Mucosa of descending colon (tissue), 3 donors: ENCODE results near the gene RFX4. TPM values are rescaled to one million over a fixed set of nuclear protein-coding genes. Genes with fewer than 3 reads are reported as not detected.
"Not testable (repeated sequence)": the region's sequence is repeated elsewhere in the genome, so short reads cannot be mapped to it uniquely, and the experiment has no call there.

Source experiments
- ATAC-seq: fragments of 200-7000 bp; cut with Tn5 transposase; one replicate; pipeline ENCODE4 v1.9.1; 2020; ENCODE audit warnings: mild to moderate bottlenecking, moderate library complexity
- DNase-seq, 3 donors: peaks; one replicate each; pipeline ENCODE4 v3.0.0-alpha.2; 2020
- H3K36me3 ChIP-seq: fragments of 200-600 bp; one replicate; pipeline ENCODE4 v1.8.0; 2021; ENCODE audit warnings: low read depth, mild to moderate bottlenecking
- H3K4me1 ChIP-seq: fragments of 200-600 bp; one replicate; pipeline ENCODE4 v1.8.0; 2021; ENCODE audit warnings: low read depth, mild to moderate bottlenecking
- H3K4me3 ChIP-seq: fragments of 200-600 bp; one replicate; pipeline ENCODE4 v1.8.0; 2021; ENCODE audit warnings: mild to moderate bottlenecking
- H3K9me3 ChIP-seq: fragments of 200-600 bp; one replicate; pipeline ENCODE4 v1.8.0; 2021; ENCODE audit warnings: mild to moderate bottlenecking
- CTCF ChIP-seq: fragments of 200-600 bp; IDR thresholded peaks from one replicate; pipeline ENCODE4 v1.8.0; 2022; ENCODE audit warnings: antibody characterized with exemption, mild to moderate bottlenecking
- intact Hi-C, 2 donors: fragments of 100-400 bp; cut with DNase I in 1 of 2; cut with micrococcal nuclease in 1 of 2; formaldehyde crosslinking; loops; one replicate each; pipeline versions ENCODE4 v1.11.0 to v1.11.1; 2022; cut with DNase I, micrococcal nuclease
- total RNA-seq, 3 donors: library from RNA; stranded (reverse); fragmentation: NEBNext Ultra II Directional in 2 of 3; extraction: Animal tissue kit (Norgen Biotek cat#: 25700) in 2 of 3; gene quantifications; one replicate each; pipeline versions ENCODE4 v1.2.1 to v1.2.4, GENCODE V29; 2021 to 2023
- donor health status: DM: no; HTN: no; CAD: no; lungs with moderate emphysema.
- donor health status: DM: no; HTN: no; CAD: no.
- donor health status: DM: no; HTN: yes; CAD: no.

RFX4 gene
- total RNA-seq, 3 donors from 2014 or later, result not detected

- DNase-seq (no peak), ATAC-seq (no peak)
- Histone ChIP-seq H3K36me3 (no peaks in the 10 kb centered on the region), H3K4me1 (no peaks in the 10 kb centered on the region), H3K9me3 (no peaks in the 10 kb centered on the region), H3K4me3 (no peak overlapping the region)
- no peak for TF ChIP-seq CTCF
- intact Hi-C loops, result no loop called here
Measured at GRCh38 chr12:106684497-106684896, 101.7 kb downstream of the RFX4 start.

GRCh38 chr12:106685381-106685780, 102.6 kb downstream of the RFX4 start:
- no peak overlapping the region for H3K4me3 ChIP-seq
- no peaks in the 10 kb centered on the region for H3K9me3 ChIP-seq
- H3K4me1 ChIP-seq, result no peaks in the 10 kb centered on the region
- no peak for TF ChIP-seq CTCF
- no peaks in the 10 kb centered on the region for H3K36me3 ChIP-seq
- intact Hi-C loops, result no loop called here
- no peak for ATAC-seq
- DNase-seq, result no peak

- no peaks in the 10 kb centered on the region for H3K4me1 ChIP-seq
- peak; percentile 47 for ATAC-seq
- no peaks in the 10 kb centered on the region for H3K36me3 ChIP-seq
- H3K4me3 ChIP-seq, result no peak overlapping the region
- intact Hi-C loops, result no loop called here
- no peak for DNase-seq
- H3K9me3 ChIP-seq, result no peaks in the 10 kb centered on the region
- TF ChIP-seq CTCF, result no peak
Measured at GRCh38 chr12:106687672-106688071, 104.9 kb downstream of the RFX4 start.

GRCh38 chr12:106690569-106691305, 107.9 kb downstream of the RFX4 start:
- Histone ChIP-seq H3K36me3 (no peaks in the 10 kb centered on the region), H3K9me3 (no peaks in the 10 kb centered on the region), H3K4me1 (no peaks in the 10 kb centered on the region), H3K4me3 (no peak overlapping the region)
- DNase-seq (no peak), ATAC-seq (no peak)
- intact Hi-C loops, result no loop called here
- no peak for TF ChIP-seq CTCF

GRCh38 chr12:106692033-106692432, 109.2 kb downstream of the RFX4 start:
- DNase-seq, intact Hi-C loops, H3K9me3 ChIP-seq, ATAC-seq, H3K4me1 ChIP-seq, H3K36me3 ChIP-seq, H3K4me3 ChIP-seq: not testable (repeated sequence)

GRCh38 chr12:106692896-106693820, 110.4 kb downstream of the RFX4 start:
- TF ChIP-seq CTCF, result no peak
- Histone ChIP-seq H3K9me3 (no peaks in the 10 kb centered on the region), H3K36me3 (no peaks in the 10 kb centered on the region), H3K4me3 (no peak overlapping the region), H3K4me1 (no peaks in the 10 kb centered on the region)
- DNase-seq (no peak), ATAC-seq (no peak)
- intact Hi-C loops, result no loop called here
